Measurements from ENCODE around the gene C16orf92. TPM values are rescaled to one million over a fixed set of nuclear protein-coding genes. Genes with fewer than 3 reads are reported as not detected.
A peak's percentile ranks its signal among the peaks of the same experiment; 100 is the strongest.

The C16orf92 gene
- total RNA-seq, 1 experiment from 2014 or later = not detected

GRCh38 chr16:29975134-29975538 is 47.9 kb upstream of the C16orf92 start:
- ChIA-PET POLR2A (interaction anchor here (1.0 kb wide), 1 partner anchor 30 kb away, joined by 5 read pairs; no protein-coding TSS in a partner anchor), CTCF (interaction anchor here (0.9 to 1.7 kb wide), 2 partner anchors 31 to 275 kb away, joined by 3 to 4 read pairs; no protein-coding TSS in a partner anchor), RAD21 (ENCODE audit: low non-redundant PET in 1 of 2, low total read pairs in 2 of 2, uncharacterized antibody in 2 of 2, unreplicated experiment in 2 of 2) (no interaction called here)
- Histone ChIP-seq H3K4me2 (ENCODE audit: low read length) (peak overlapping the region; percentile 95), H3K4me1 (ENCODE audit: control insufficient read depth in 1 of 2, insufficient read depth in 2 of 2, low read length in 2 of 2) (peaks cover 8 to 26% of the 10 kb centered on the region in 2 experiments), H2AFZ (ENCODE audit: low read depth, low read length, poor library complexity, severe bottlenecking) (no peak overlapping the region), H3K36me3 (ENCODE audit: control insufficient read depth in 1 of 2, insufficient read depth in 2 of 2, low read length in 2 of 2) (peaks cover 25 to 27% of the 10 kb centered on the region in 2 experiments), H3K27me3 (ENCODE audit: insufficient read depth, low read length) (no peaks in the 10 kb centered on the region), H3K9me2 (ENCODE audit: insufficient read depth) (no peaks in the 10 kb centered on the region), H3K27ac (ENCODE audit: low read depth, low read length) (no peak overlapping the region; the same call in 1 of the 2 replicates), H3K4me3 (replicated peaks in 1 of 2; ENCODE audit: low read depth in 1 of 2, low read length in 2 of 2) (peak overlapping the region; percentile 96 to 98), H3K79me2 (ENCODE audit: insufficient read depth, low read length) (peaks cover 57% of the 10 kb centered on the region), H3K9ac (ENCODE audit: low read length) (peak overlapping the region; percentile 97), H3K9me3 (ENCODE audit: control insufficient read depth in 1 of 2, insufficient read depth in 1 of 2, low read depth in 1 of 2, low read length in 2 of 2) (no peaks in the 10 kb centered on the region; a peak in 1 of 4 replicates), H4K20me1 (ENCODE audit: insufficient read depth) (no peaks in the 10 kb centered on the region)
- TF ChIP-seq ZBTB33 (IDR thresholded peaks at IDR 0.05; ENCODE audit: extremely low read depth, insufficient replicate concordance, low read length) (no peak), CBX3 (IDR thresholded peaks at IDR 0.05; ENCODE audit: low read depth) (no peak), SRF (IDR thresholded peaks at IDR 0.05; ENCODE audit: low read depth) (no peak), EZH2phosphoT487 (IDR thresholded peaks at IDR 0.05; ENCODE audit: borderline replicate concordance) (no peak), EGR1 (IDR thresholded peaks at IDR 0.05; ENCODE audit: low read depth) (no peak), RAD21 (IDR thresholded peaks at IDR 0.05; ENCODE audit: low read depth) (no peak), ELF1 (IDR thresholded peaks at IDR 0.05; ENCODE audit: borderline replicate concordance, low read depth) (no peak), TCF7L2 (IDR thresholded peaks at IDR 0.05; ENCODE audit: borderline replicate concordance, extremely low read depth, insufficient read depth, insufficient read length) (no peak)
- DNase-seq (ENCODE audit: low read depth, low spot score) (no peak), ATAC-seq (no peak)
- no TSS peak for BruUV-seq (replicated peaks)
- intact Hi-C loops (cut with micrococcal nuclease) = no loop called here
